HG03103 (cell line): ENCODE measurements around the gene MAGOHB.

Experiments
- ATAC-seq: cut with Tn5 transposase; IDR thresholded peaks from one replicate; pipeline ENCODE4 v1.9.1; 2021; ENCODE audit warnings: low read depth; ENCODE audit not compliant: unreplicated experiment

The MAGOHB gene

DNA sequence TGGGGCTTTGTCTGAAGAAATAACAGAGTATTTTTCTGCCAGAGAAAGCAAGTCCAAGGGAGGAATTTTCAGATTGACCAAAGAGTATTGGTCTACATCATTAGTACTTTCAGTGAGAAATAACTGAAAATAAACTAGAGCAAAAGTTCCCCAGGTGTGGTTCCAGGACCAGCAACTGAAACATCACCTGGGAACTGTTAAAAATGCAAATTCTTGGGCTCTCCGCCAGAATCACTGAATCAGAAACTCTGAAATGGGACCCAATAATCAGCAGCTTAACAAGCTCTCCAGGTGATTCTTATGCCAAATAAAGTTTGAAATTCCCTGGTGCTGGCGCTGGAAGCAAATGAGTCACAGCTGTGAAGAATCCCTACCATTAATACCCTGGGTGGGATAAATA, 55.6 kb downstream of the MAGOHB start:
- no peak for ATAC-seq

DNA sequence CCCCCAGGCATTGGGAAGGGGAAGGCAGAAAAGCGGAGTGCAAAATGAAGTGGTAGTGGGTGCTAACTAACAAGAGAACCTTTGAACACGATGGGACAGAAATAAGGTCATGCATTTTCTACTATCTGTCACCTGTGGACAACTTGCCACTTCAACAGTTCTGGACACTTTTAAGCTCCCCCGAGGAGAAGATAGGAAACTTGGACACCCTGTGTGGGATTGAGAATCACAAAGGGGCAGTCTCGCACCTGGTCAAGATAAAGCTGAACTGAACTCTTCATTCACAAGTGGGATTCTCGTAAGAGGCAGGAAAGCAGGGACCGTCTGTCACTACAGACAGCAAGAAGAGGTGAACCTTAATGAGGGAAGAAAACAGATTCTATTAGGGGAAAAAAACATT, 56.1 kb downstream of the MAGOHB start:
- no peak for ATAC-seq

DNA sequence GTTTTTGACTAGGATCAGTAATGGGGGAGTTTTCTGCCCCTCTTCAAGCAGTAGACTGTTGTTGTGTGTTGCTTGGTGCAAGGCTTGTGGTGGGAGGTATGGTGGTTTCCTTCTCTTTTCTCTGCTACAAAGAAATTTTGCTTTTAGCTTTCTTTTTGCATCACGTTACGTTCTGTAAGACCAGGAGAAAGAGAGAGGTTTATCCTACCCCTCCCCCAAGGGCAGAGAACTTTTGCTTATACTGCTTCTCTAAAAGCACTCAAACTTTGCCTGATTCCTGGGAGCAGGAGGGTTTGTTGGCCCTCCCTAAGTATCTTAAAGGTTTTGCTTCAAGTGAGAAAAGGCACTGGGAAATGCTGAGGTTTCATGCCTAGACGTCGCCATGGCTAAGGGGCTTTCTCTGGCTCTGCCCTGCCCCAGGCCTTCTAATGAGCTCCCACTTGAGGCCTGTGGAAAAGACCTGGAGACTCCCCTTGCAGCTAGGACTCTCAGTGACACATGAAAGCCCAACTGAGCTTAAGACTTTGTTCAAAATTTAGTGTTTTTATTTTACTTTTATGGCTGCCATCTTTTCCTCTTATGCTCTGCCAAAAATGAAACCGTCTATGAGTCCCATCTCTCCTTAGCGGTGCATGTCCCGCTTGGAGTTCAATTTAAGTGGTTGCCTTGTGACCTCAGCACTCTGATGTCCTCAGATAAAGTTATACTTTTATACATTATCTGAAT, 58.5 kb downstream of the MAGOHB start:
- ATAC-seq: no peak

DNA sequence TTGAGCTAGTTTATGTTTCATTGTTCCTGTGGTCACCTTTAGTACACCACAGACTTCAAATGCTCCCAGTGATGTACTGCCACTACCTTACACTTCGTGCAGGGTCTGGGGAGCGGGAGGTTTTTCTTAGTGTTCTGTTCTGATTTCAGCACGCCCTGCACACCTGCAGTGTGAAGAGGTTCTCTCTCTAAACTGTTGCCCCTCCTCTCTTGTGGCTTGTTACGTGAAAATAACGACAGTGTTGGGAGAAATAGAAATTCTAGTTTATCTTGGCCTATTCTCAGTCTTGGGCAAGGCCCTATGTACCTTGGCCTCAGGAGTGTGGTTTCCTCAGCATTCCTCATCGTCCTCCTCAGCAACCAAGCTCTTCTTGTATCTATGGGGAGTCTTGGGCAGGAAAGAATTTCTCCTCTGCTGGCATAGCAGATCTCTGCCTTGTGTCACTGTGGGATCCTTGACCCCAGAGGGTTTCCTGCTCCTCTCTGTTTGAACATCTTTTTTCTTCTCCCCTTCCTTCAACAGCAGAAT, 59.1 kb downstream of the MAGOHB start:
- ATAC-seq: no peak
